H1 (cell line): ENCODE results near the gene JMJD1C. TPM values are rescaled to one million over a fixed set of nuclear protein-coding genes. Genes with fewer than 3 reads are reported as not detected.

Source experiments
- ASH2L ChIP-seq: fragments of 200-600, 300-600 bp; sonication (generic); IDR thresholded peaks from one replicate; pipeline ENCODE4 v1.7.1; 2017; ENCODE audit warnings: low read length
- ATF2 ChIP-seq: IDR thresholded peaks from 2 replicates; pipeline ENCODE4 v1.6.1; 2012; ENCODE audit warnings: low read length, inconsistent platforms
- BACH1 ChIP-seq: IDR thresholded peaks from 2 replicates; pipeline ENCODE4 v1.6.1; 2012; ENCODE audit warnings: low read length, improper control_type of control experiment
- BRCA1 ChIP-seq: IDR thresholded peaks from 2 replicates; pipeline ENCODE4 v1.6.1; 2012; ENCODE audit warnings: low read depth, low read length, improper control_type of control experiment
- CBX5 ChIP-seq: fragments of 300-800, 300-1000 bp; sonication (generic); IDR thresholded peaks from 2 replicates; pipeline ENCODE4 v1.7.1; 2016; ENCODE audit warnings: antibody characterized with exemption, low read length, low read depth
- HDAC6 ChIP-seq: IDR thresholded peaks from one replicate; pipeline ENCODE4 v1.7.1; 2012; ENCODE audit warnings: low read depth, mild to moderate bottlenecking, inconsistent platforms, low read length, moderate library complexity
- PHF8 ChIP-seq: fragments of 200-600 bp; sonication (generic); conservative IDR thresholded peaks from 2 replicates; pipeline ENCODE4 v1.7.1; 2012; ENCODE audit warnings: low read depth, mild to moderate bottlenecking, inconsistent platforms, low read length, moderate library complexity
- USF2 ChIP-seq: IDR thresholded peaks from 2 replicates; pipeline ENCODE4 v1.6.1; 2011; ENCODE audit warnings: low read length, improper control_type of control experiment
- polyA plus RNA-seq, 7 experiments: library from polyadenylated mRNA; depleted of rRNA in 3 of 7; stranded (reverse) in 5 of 7; unstranded in 2 of 7; fragments of >200 nt in 5 of 7; fragments of 200-250 nt in 2 of 7; gene quantifications; 1 replicate in 5 of 7; 2 replicates in 1 of 7; 4 replicates in 1 of 7; pipeline versions ENCODE4 v1.2.1 to v1.2.3, GENCODE V29; 2011 to 2013; ENCODE audit warnings: missing spikeins in 2 of 7, mixed read lengths in 2 of 7
- total RNA-seq: library from RNA; stranded (reverse); fragmentation: NEBNext Ultra II Directional; extraction: Animal tissue kit (Norgen Biotek cat#: 25700); gene quantifications from 2 replicates; pipeline ENCODE4 v1.2.1, GENCODE V29; 2021

The JMJD1C gene
- total and polyA plus RNA-seq, 2 of the 8 experiments (the other 6 are each of a cell fraction or from before 2014, with no cell fraction given), result 54.5 to 210 TPM

- TF ChIP-seq CBX5 (no peak), PHF8 (no peak), HDAC6 (no peak), ATF2 (no peak), BACH1 (no peak), ASH2L (no peak), BRCA1 (no peak), USF2 (no peak)
These were observed 52.3 kb downstream of the JMJD1C start (continued) for GRCh38 chr10:63413429-63413828.
